Measurements from ENCODE around the gene LGALS16.

- TF ChIP-seq NFRKB (IDR thresholded peaks at IDR 0.05) (no peak), FOXM1 (IDR thresholded peaks at IDR 0.05; ENCODE audit: borderline replicate concordance) (no peak), CTBP1 (IDR thresholded peaks at IDR 0.05; ENCODE audit: borderline replicate concordance) (no peak), SUZ12 (IDR thresholded peaks at IDR 0.05) (no peak), ELF4 (IDR thresholded peaks at IDR 0.05) (no peak), SP1 (IDR thresholded peaks at IDR 0.05) (no peak), ARNT (IDR thresholded peaks at IDR 0.05) (no peak), TARDBP (IDR thresholded peaks at IDR 0.05) (no peak), BHLHE40 (IDR thresholded peaks at IDR 0.05; ENCODE audit: borderline replicate concordance) (no peak), FOXK2 (IDR thresholded peaks at IDR 0.05) (no peak), PKNOX1 (IDR thresholded peaks at IDR 0.05) (no peak), L3MBTL2 (conservative IDR thresholded peaks at IDR 0.05) (no peak), HDGF (IDR thresholded peaks at IDR 0.05; ENCODE audit: borderline replicate concordance) (no peak)
These were observed 28.6 kb downstream of the LGALS16 start for GRCh38 chr19:39684267-39684666.

Data from HEK293T (cell line).